ENCODE results near the gene SNAPC1.

The SNAPC1 gene, protein sequence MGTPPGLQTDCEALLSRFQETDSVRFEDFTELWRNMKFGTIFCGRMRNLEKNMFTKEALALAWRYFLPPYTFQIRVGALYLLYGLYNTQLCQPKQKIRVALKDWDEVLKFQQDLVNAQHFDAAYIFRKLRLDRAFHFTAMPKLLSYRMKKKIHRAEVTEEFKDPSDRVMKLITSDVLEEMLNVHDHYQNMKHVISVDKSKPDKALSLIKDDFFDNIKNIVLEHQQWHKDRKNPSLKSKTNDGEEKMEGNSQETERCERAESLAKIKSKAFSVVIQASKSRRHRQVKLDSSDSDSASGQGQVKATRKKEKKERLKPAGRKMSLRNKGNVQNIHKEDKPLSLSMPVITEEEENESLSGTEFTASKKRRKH

DNA sequence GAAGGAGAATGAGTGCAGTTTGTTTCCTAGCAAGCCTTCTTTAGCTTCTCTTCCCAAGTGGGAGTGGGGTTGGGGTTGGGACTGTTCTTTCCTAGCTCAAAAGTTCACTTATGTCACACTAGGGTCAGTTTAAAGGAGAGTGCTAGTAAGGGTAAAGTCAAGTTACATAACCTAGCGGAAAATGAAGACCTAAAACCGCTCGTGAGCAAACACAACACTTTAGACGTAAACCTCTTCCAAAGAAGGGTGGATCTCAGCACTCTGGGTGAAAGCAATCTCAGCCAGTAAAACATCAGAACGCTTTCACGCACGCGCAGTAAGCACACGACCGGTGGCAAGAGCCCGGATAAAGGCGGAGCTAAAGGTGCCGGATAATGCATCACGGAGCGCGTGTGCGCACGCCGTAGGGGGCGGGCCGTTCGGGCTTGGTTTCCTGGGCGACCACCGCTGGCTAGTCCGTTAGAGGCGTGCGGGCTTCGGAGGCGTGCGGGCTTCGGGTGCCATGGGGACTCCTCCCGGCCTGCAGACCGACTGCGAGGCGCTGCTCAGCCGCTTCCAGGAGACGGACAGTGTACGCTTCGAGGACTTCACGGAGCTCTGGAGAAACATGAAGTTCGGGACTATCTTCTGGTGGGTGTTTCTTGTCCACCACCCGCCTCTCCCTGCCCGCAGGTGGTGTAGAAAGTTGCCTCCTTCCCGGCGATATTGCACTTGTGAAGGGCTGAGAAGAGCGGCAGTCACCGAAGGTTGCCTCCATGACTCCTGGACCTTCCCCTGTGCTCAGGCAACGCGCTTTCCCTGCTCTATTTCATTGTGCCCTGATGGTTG is at the start of gene SNAPC1:
SNAPC1 (plus strand) TSS at position 462 of the 828 bp plus-strand sequence; CDS start at position 503, 41 bp downstream.
- H3K4me3 ChIP-seq (ENCODE audit: low read depth, low read length), result peak within 1 kb of the TSS; percentile 86

DNA sequence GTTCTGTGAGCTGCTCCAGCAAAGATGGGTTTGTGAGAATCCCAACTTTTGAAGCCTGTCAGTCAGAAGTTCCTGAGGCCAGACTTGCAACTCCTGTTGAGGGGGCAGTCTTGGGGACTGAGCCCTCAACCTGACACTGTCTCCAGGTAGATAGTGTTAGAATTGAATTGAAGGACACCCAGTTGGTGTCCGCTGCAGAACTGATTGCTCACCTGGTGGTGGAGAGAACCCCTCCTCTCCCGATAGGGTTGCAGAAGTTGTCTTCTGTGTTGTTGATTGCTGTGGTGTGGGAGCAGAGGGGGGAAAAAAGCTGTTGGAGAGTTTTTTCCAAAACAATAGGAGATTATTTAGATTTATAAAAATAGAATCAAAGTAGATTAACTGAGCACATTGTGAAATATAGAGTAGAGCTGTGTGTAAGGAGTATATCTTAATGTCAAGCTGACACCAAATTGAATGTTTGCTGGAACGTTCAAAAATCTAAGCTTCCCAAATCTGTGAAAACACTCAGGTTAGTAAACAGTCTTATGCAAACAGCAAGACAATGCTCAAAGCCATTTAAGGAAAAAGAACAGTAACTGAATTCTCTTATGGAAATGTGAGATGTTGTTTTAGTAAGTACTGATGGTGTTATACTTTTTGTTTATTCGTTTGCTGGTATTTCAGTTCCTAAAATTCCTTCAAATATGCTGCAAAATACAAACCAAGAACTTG is 48.3 kb upstream of the SNAPC1 start:
- H3K4me3 ChIP-seq (ENCODE audit: low read depth, low read length), result no peak overlapping the region
- TF ChIP-seq, protein P1, sequence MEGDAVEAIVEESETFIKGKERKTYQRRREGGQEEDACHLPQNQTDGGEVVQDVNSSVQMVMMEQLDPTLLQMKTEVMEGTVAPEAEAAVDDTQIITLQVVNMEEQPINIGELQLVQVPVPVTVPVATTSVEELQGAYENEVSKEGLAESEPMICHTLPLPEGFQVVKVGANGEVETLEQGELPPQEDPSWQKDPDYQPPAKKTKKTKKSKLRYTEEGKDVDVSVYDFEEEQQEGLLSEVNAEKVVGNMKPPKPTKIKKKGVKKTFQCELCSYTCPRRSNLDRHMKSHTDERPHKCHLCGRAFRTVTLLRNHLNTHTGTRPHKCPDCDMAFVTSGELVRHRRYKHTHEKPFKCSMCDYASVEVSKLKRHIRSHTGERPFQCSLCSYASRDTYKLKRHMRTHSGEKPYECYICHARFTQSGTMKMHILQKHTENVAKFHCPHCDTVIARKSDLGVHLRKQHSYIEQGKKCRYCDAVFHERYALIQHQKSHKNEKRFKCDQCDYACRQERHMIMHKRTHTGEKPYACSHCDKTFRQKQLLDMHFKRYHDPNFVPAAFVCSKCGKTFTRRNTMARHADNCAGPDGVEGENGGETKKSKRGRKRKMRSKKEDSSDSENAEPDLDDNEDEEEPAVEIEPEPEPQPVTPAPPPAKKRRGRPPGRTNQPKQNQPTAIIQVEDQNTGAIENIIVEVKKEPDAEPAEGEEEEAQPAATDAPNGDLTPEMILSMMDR (IDR thresholded peaks at IDR 0.05; ENCODE audit: low read depth, low read length), result no peak

More for the DNA sequence above, at the start of gene SNAPC1:
- TF ChIP-seq, protein P1 (IDR thresholded peaks at IDR 0.05; ENCODE audit: low read depth, low read length), result no peak

DNA sequence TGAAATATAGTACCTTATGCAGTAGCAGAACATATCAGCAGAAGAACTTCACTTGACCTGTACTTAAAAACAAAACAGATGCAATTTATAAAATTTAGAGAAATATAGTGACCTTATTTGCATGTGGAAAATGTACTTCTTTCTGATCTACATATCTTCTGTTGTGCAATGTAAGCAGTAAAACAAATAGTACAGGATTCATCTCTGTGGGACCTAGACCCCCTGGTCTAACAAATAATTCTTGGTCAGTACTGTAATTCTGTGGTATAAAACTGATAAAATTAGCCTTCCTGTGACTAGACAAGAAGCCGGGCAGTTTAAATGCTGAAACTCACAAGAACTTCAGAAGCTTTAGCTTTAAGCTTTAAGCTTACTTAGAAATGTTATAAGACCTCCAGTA is 45.3 kb upstream of the SNAPC1 start:
- H3K4me3 ChIP-seq (ENCODE audit: low read depth, low read length), result no peak overlapping the region
- TF ChIP-seq, protein P1 (IDR thresholded peaks at IDR 0.05; ENCODE audit: low read depth, low read length), result no peak

DNA sequence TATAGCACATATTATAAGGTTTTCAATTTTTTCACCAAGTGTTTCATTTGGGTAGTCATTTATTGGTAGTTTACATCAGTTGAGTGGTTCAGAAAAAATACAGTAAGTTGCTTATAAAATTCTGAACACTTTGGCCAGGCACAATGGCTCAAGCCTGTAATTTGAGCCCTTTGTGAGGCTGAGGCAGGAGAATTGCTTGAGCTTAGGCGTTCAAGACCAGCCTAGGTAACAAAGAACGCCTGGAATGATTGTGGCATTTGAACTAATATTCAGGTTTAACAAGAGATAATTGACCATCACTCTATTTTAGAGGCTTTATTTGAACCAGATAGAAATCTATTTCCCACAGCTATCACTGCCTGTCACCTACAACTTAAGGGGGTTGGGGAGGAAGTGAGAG is 44.2 kb upstream of the SNAPC1 start:
- TF ChIP-seq, protein P1 (IDR thresholded peaks at IDR 0.05; ENCODE audit: low read depth, low read length), result no peak
- no peak overlapping the region for H3K4me3 ChIP-seq (ENCODE audit: low read depth, low read length)

DNA sequence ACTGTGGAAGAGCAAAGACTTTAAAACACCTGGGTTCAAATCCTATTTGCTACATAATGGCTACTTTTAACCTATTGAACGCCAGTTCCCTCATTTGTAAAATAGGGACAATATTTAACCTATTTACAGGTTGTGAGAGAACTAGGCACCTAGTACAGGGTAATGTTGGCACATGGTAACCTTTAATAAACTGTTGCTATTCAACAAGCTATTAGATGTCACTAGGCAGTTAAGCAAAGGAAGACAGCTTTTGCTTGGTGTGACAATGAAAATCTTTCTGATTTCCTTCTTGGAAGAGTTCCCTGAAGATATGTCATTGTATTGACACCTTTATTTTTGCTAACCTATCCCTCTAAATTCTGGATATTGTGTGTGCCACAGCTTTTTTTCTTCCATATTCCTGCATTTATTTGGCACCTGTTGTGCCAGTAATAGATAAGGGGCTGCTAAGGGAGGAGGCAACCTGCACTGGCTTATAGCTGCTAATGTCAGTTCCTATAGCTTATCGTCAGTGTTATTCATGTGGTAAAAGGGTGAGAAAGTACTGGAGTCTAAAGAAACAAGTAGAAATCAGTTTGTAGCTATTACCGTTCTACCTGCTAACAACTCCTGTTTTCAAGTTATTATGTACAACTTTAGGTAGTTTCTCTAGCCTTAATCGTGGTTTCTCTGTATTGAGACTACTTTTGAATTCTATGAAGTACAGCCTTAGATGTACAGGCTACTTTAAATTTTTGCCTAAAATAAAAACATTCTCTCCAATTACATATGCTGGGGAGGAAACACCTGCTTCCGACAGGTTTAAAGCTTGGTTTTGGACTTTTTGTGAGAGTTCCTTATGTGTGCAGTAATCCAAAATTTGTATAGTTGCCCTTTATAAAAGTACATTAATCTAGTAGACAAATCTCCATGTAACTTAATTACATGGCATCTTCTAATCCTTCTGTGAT is 42.6 kb upstream of the SNAPC1 start:
- TF ChIP-seq, protein P1 (IDR thresholded peaks at IDR 0.05; ENCODE audit: low read depth, low read length), result no peak
- H3K4me3 ChIP-seq (ENCODE audit: low read depth, low read length), result no peak overlapping the region

DNA sequence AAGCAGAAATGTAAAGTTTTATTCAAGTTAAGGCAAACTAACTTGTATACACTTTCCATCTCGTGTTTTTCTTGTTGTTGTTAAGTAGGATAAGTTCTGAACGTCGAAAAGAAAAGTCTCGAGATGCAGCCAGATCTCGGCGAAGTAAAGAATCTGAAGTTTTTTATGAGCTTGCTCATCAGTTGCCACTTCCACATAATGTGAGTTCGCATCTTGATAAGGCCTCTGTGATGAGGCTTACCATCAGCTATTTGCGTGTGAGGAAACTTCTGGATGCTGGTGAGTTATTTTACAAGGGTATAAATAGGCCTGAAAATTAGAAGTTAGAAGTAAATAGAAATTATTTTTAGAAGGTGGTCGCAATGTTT is 41.9 kb upstream of the SNAPC1 start:
- TF ChIP-seq, protein P1 (IDR thresholded peaks at IDR 0.05; ENCODE audit: low read depth, low read length), result no peak
- H3K4me3 ChIP-seq (ENCODE audit: low read depth, low read length), result no peak overlapping the region
